Left ventricle myocardium inferior (tissue), 1 donor: Measurements from ENCODE around the gene CUBN. TPM values are rescaled to one million over a fixed set of nuclear protein-coding genes. Genes with fewer than 3 reads are reported as not detected.

ENCODE experiments used
- DNase-seq: peaks from one replicate; pipeline ENCODE4 v3.0.0-alpha.2; 2020
- H3K27ac ChIP-seq: fragments of 200-600 bp; replicated peaks from 2 replicates; pipeline ENCODE4 v1.8.0; 2021
- H3K27me3 ChIP-seq: fragments of 200-600 bp; 2 replicates; pipeline ENCODE4 v1.8.0; 2021; ENCODE audit warnings: low read depth
- H3K36me3 ChIP-seq: fragments of 200-600 bp; 2 replicates; pipeline ENCODE4 v1.8.0; 2021
- H3K4me1 ChIP-seq: fragments of 200-600 bp; 2 replicates; pipeline ENCODE4 v1.8.0; 2021
- H3K4me3 ChIP-seq: fragments of 200-600 bp; 2 replicates; pipeline ENCODE4 v1.8.0; 2021; ENCODE audit warnings: mild to moderate bottlenecking, moderate library complexity
- H3K9me3 ChIP-seq: fragments of 200-600 bp; replicated peaks from 2 replicates; pipeline ENCODE4 v1.8.0; 2021
- CTCF ChIP-seq: fragments of 200-600 bp; IDR thresholded peaks from 2 replicates; pipeline ENCODE4 v1.8.0; 2021; ENCODE audit warnings: antibody characterized with exemption, mild to moderate bottlenecking, borderline replicate concordance
- intact Hi-C: fragments of 100-400 bp; cut with micrococcal nuclease; formaldehyde crosslinking; loops from one replicate; pipeline ENCODE4 v1.11.0; 2022
- total RNA-seq: library from RNA; stranded (reverse); fragmentation: NEBNext Ultra II Directional; extraction: Animal tissue kit (Norgen Biotek cat#: 25700); gene quantifications from one replicate; pipeline ENCODE4 v1.2.1, GENCODE V29; 2021
- donor health status: DM: no; HTN: yes; CAD: no; lungs with severe emphysema.

The CUBN gene
- total RNA-seq, 1 donor from 2014 or later: 0.44 TPM

- Histone ChIP-seq H3K4me3 (no peak overlapping the region), H3K36me3 (no peaks in the 10 kb centered on the region), H3K27ac (peak overlapping the region; percentile 48), H3K9me3 (no peaks in the 10 kb centered on the region), H3K27me3 (no peaks in the 10 kb centered on the region), H3K4me1 (peaks cover 21% of the 10 kb centered on the region)
- DNase-seq: no peak
- intact Hi-C loops: no loop called here
- no peak for TF ChIP-seq CTCF
These were observed 52.8 kb downstream of the CUBN start for GRCh38 chr10:17076626-17077345.

GRCh38 chr10:17075533-17076359 lies 53.9 kb downstream of the CUBN start:
- intact Hi-C loops: no loop called here
- Histone ChIP-seq H3K36me3 (no peaks in the 10 kb centered on the region), H3K9me3 (no peaks in the 10 kb centered on the region), H3K27ac (peak overlapping the region; percentile 48), H3K4me1 (peaks cover 21% of the 10 kb centered on the region), H3K27me3 (no peaks in the 10 kb centered on the region), H3K4me3 (no peak overlapping the region)
- no peak for DNase-seq
- TF ChIP-seq CTCF: no peak

GRCh38 chr10:17074541-17074847 lies 55.1 kb downstream of the CUBN start:
- intact Hi-C loops: no loop called here

DNA sequence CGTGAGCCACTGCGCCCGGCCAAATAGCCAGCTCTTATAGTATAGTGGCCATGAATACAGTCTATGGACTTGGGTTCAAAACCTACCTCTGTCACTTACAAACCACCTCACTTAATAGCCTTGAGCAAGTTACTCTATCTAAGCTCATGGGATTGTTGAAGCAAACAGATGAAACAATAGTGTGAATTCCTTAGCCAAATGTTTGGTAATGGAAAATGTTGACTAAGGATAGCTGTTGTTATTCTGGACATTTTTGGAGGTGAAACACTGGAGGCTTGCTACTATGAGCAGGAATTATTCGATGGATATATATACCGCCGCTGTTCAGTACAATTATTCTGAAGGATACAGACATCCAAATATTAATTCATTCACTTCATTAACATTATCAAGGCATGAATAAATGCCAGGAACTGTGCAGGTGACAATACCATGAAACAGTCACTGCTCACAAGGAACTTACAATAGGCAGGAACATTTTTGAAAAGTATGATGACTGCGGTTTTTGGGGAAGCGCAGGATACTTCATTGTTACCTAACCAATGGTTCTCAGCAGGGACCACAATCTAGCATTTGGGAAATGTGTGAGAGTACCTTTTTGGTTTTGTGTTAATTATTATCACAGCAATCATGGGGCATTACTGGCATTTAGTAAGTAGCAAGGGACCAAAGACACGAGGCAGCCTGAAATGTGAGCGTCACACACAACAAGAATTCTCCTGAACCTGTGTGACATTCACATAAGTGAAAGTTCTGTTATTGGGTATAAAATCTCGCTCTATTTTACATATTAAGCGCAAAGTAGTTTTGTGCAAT lies 55.7 kb downstream of the CUBN start:
- intact Hi-C loops: no loop called here
- Histone ChIP-seq H3K27me3 (no peaks in the 10 kb centered on the region), H3K4me1 (peaks cover 21% of the 10 kb centered on the region), H3K36me3 (no peaks in the 10 kb centered on the region), H3K27ac (no peak overlapping the region), H3K9me3 (no peaks in the 10 kb centered on the region), H3K4me3 (no peak overlapping the region)
- no peak for DNase-seq
- TF ChIP-seq CTCF: no peak

More at GRCh38 chr10:17074541-17074847, 55.1 kb downstream of the CUBN start:
- Histone ChIP-seq H3K27me3 (no peaks in the 10 kb centered on the region), H3K4me3 (no peak overlapping the region), H3K4me1 (peaks cover 21% of the 10 kb centered on the region), H3K36me3 (no peaks in the 10 kb centered on the region), H3K27ac (no peak overlapping the region), H3K9me3 (no peaks in the 10 kb centered on the region)
- no peak for DNase-seq
- no peak for TF ChIP-seq CTCF

- Histone ChIP-seq H3K36me3 (no peaks in the 10 kb centered on the region), H3K4me1 (no peaks in the 10 kb centered on the region), H3K9me3 (no peaks in the 10 kb centered on the region), H3K27ac (no peak overlapping the region), H3K4me3 (no peak overlapping the region), H3K27me3 (no peaks in the 10 kb centered on the region)
- no peak for TF ChIP-seq CTCF
- intact Hi-C loops: no loop called here
- DNase-seq: no peak
These were observed 60.7 kb downstream of the CUBN start for GRCh38 chr10:17068953-17069352.
